Measurements from ENCODE around the gene APBB2.

The APBB2 gene

DNA sequence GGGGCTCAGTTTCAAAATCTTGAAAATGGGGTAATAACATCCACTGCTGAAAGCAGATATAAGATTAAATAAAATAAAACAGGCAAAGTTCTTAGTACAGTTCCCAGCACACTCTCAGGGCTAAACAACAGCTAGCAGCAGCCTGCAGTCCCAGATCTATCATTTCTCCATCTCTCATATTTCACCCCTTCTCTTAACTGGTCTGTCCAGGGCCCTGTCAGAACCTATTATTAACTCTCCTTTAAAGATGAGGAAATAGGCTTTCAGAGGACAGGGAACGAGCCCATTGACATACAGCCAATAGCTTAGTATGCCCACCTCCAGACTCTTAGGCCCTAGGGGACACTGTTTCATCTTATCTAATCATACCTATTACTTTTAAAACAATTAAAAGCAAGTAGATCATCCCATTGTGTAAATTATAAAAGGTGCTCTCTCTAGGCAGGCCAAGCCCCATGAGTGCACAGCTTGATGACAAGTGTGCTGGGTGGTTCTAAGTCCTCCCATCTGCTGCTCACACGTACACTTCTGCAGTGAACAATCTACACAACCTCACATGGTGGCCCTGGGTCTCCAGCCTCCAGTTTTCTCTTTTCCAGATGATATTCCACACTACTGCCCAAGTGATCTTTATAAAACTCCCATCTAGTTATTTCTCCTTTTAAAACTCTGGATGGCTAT, 119.0 kb downstream of the APBB2 start (continued):
- TF ChIP-seq, protein P1, sequence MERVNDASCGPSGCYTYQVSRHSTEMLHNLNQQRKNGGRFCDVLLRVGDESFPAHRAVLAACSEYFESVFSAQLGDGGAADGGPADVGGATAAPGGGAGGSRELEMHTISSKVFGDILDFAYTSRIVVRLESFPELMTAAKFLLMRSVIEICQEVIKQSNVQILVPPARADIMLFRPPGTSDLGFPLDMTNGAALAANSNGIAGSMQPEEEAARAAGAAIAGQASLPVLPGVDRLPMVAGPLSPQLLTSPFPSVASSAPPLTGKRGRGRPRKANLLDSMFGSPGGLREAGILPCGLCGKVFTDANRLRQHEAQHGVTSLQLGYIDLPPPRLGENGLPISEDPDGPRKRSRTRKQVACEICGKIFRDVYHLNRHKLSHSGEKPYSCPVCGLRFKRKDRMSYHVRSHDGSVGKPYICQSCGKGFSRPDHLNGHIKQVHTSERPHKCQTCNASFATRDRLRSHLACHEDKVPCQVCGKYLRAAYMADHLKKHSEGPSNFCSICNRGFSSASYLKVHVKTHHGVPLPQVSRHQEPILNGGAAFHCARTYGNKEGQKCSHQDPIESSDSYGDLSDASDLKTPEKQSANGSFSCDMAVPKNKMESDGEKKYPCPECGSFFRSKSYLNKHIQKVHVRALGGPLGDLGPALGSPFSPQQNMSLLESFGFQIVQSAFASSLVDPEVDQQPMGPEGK (CRISPR knock-in tag; IDR thresholded peaks at IDR 0.05; ENCODE audit: borderline replicate concordance) = no peak
- TF ChIP-seq ZFP30 (CRISPR knock-in tag; IDR thresholded peaks at IDR 0.05) = no peak

DNA sequence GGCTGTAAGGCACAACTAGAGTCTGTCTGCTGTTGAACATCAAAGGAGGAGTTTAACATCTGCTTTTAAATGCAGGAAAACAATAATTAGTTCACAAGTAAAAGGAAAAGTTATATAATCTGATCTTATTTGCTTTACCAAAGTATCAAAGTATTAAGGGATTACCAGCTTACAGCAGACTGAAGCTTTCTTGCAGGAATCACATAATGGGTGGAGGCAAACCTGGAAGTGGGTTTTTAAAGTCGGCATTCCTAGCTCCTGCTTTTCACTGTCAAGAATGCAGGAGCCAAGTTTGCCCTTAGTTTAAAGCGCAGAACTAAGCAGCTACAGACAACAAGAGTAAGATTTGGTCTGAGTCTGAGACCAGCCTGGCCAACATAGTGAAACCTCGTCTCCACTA, 122.2 kb downstream of the APBB2 start:
- TF ChIP-seq ESRRG (CRISPR knock-in tag; IDR thresholded peaks at IDR 0.05) (no peak), SNAI2 (CRISPR knock-in tag; IDR thresholded peaks at IDR 0.05) (no peak), ZNF565 (CRISPR knock-in tag; conservative IDR thresholded peaks at IDR 0.05; ENCODE audit: low read depth) (no peak), RARB (CRISPR knock-in tag; IDR thresholded peaks at IDR 0.05) (no peak), BACH2 (CRISPR knock-in tag; IDR thresholded peaks at IDR 0.05; ENCODE audit: borderline replicate concordance) (no peak), ZFP3 (CRISPR knock-in tag; IDR thresholded peaks at IDR 0.05) (no peak), PPARA (CRISPR knock-in tag; IDR thresholded peaks at IDR 0.05; ENCODE audit: borderline replicate concordance) (no peak), ARNTL (CRISPR knock-in tag; IDR thresholded peaks at IDR 0.05; ENCODE audit: borderline replicate concordance, low read depth) (no peak), ZC3H10 (CRISPR knock-in tag; IDR thresholded peaks at IDR 0.05) (no peak), ISL1 (CRISPR knock-in tag; IDR thresholded peaks at IDR 0.05) (no peak), CSDC2 (CRISPR knock-in tag; IDR thresholded peaks at IDR 0.05) (no peak), TCF4 (CRISPR knock-in tag; IDR thresholded peaks at IDR 0.05; ENCODE audit: borderline replicate concordance) (no peak), GLIS3 (CRISPR knock-in tag; IDR thresholded peaks at IDR 0.05) (no peak), OSR1 (CRISPR knock-in tag; IDR thresholded peaks at IDR 0.05) (no peak), ZNF70 (CRISPR knock-in tag; IDR thresholded peaks at IDR 0.05) (no peak), ZFP30 (CRISPR knock-in tag; IDR thresholded peaks at IDR 0.05) (no peak)
- TF ChIP-seq, protein P2, sequence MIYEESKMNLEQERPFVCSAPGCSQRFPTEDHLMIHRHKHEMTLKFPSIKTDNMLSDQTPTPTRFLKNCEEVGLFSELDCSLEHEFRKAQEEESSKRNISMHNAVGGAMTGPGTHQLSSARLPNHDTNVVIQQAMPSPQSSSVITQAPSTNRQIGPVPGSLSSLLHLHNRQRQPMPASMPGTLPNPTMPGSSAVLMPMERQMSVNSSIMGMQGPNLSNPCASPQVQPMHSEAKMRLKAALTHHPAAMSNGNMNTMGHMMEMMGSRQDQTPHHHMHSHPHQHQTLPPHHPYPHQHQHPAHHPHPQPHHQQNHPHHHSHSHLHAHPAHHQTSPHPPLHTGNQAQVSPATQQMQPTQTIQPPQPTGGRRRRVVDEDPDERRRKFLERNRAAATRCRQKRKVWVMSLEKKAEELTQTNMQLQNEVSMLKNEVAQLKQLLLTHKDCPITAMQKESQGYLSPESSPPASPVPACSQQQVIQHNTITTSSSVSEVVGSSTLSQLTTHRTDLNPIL (CRISPR knock-in tag; IDR thresholded peaks at IDR 0.05; ENCODE audit: low read depth) = no peak
- TF ChIP-seq, protein P3, sequence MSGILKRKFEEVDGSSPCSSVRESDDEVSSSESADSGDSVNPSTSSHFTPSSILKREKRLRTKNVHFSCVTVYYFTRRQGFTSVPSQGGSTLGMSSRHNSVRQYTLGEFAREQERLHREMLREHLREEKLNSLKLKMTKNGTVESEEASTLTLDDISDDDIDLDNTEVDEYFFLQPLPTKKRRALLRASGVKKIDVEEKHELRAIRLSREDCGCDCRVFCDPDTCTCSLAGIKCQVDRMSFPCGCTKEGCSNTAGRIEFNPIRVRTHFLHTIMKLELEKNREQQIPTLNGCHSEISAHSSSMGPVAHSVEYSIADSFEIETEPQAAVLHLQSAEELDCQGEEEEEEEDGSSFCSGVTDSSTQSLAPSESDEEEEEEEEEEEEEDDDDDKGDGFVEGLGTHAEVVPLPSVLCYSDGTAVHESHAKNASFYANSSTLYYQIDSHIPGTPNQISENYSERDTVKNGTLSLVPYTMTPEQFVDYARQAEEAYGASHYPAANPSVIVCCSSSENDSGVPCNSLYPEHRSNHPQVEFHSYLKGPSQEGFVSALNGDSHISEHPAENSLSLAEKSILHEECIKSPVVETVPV (CRISPR knock-in tag; IDR thresholded peaks at IDR 0.05) = no peak
- TF ChIP-seq, protein P4, sequence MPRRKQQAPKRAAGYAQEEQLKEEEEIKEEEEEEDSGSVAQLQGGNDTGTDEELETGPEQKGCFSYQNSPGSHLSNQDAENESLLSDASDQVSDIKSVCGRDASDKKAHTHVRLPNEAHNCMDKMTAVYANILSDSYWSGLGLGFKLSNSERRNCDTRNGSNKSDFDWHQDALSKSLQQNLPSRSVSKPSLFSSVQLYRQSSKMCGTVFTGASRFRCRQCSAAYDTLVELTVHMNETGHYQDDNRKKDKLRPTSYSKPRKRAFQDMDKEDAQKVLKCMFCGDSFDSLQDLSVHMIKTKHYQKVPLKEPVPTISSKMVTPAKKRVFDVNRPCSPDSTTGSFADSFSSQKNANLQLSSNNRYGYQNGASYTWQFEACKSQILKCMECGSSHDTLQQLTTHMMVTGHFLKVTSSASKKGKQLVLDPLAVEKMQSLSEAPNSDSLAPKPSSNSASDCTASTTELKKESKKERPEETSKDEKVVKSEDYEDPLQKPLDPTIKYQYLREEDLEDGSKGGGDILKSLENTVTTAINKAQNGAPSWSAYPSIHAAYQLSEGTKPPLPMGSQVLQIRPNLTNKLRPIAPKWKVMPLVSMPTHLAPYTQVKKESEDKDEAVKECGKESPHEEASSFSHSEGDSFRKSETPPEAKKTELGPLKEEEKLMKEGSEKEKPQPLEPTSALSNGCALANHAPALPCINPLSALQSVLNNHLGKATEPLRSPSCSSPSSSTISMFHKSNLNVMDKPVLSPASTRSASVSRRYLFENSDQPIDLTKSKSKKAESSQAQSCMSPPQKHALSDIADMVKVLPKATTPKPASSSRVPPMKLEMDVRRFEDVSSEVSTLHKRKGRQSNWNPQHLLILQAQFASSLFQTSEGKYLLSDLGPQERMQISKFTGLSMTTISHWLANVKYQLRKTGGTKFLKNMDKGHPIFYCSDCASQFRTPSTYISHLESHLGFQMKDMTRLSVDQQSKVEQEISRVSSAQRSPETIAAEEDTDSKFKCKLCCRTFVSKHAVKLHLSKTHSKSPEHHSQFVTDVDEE (CRISPR knock-in tag; IDR thresholded peaks at IDR 0.05) = no peak
- TF ChIP-seq, protein P1 (CRISPR knock-in tag; IDR thresholded peaks at IDR 0.05; ENCODE audit: borderline replicate concordance) = no peak
- ATAC-seq = no peak

DNA sequence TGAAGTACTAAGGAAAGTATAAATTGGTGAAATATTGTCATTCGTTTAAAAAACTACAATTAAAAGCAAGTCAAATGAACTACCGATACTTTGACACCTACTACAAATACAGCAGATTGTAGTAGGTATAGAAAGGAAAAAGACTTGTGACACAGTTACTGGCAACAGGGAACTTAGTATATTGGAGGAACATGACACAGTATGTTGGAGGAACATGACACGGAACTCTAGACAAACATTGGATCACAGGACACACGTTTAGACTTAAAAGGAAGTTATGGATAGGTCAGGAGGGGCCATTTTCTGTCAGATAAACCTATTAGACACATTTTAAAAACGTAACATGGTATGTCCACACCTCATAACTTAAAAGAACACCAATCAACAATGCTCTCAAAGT, 132.5 kb downstream of the APBB2 start:
- no peak for ATAC-seq
- TF ChIP-seq, protein P2 (CRISPR knock-in tag; IDR thresholded peaks at IDR 0.05; ENCODE audit: low read depth) = no peak
- no peak for TF ChIP-seq ZNF565 (CRISPR knock-in tag; conservative IDR thresholded peaks at IDR 0.05; ENCODE audit: low read depth)
- no peak for TF ChIP-seq CSDC2 (CRISPR knock-in tag; IDR thresholded peaks at IDR 0.05)

Data from SK-N-SH treated with all-trans-retinoic acid at 6 μM for 48 hours (cell line).